Endothelial cell (in vitro differentiated cells): ENCODE data around the gene TNFRSF1B. TPM values are rescaled to one million over a fixed set of nuclear protein-coding genes. Genes with fewer than 3 reads are reported as not detected.

ENCODE experiments used
- DNase-seq: peaks from one replicate; pipeline ENCODE4 v3.0.0; 2021; ENCODE audit warnings: low spot score
- H3K27ac Mint-ChIP-seq: one replicate; pipeline ENCODE4 v1.8.0; 2021; ENCODE audit warnings: mixed read lengths, inconsistent platforms; ENCODE audit not compliant: unreplicated experiment
- H3K27me3 Mint-ChIP-seq: one replicate; pipeline ENCODE4 v1.8.0; 2021; ENCODE audit warnings: mild to moderate bottlenecking, moderate library complexity, mixed read lengths, inconsistent platforms; ENCODE audit not compliant: unreplicated experiment
- H3K36me3 Mint-ChIP-seq: one replicate; pipeline ENCODE4 v1.8.0; 2021; ENCODE audit warnings: mild to moderate bottlenecking, low read depth, mixed read lengths, inconsistent platforms; ENCODE audit not compliant: unreplicated experiment
- H3K4me1 Mint-ChIP-seq: one replicate; pipeline ENCODE4 v1.8.0; 2021; ENCODE audit warnings: mild to moderate bottlenecking, mixed read lengths, inconsistent platforms; ENCODE audit not compliant: unreplicated experiment
- H3K4me3 Mint-ChIP-seq: one replicate; pipeline ENCODE4 v1.8.0; 2021; ENCODE audit warnings: mild to moderate bottlenecking, mixed read lengths, inconsistent platforms; ENCODE audit not compliant: unreplicated experiment
- H3K9me3 Mint-ChIP-seq: one replicate; pipeline ENCODE4 v1.8.0; 2021; ENCODE audit warnings: mixed read lengths, inconsistent platforms; ENCODE audit not compliant: unreplicated experiment
- total RNA-seq: library from RNA; stranded (reverse); fragmentation: NEBNext Ultra II Directional; extraction: Animal tissue kit (Norgen Biotek cat#: 25700); gene quantifications from one replicate; pipeline ENCODE4 v1.2.1, GENCODE V29; 2021; ENCODE audit not compliant: unreplicated experiment
- TF ChIP-seq, protein P1 (sequence below): fragments of 200-600 bp; sonication (generic); IDR thresholded peaks from one replicate; pipeline ENCODE4 v1.5.0; 2021; ENCODE audit warnings: antibody characterized with exemption; ENCODE audit not compliant: unreplicated experiment

The TNFRSF1B gene
- total RNA-seq, 1 donor from 2014 or later = 142 TPM

DNA sequence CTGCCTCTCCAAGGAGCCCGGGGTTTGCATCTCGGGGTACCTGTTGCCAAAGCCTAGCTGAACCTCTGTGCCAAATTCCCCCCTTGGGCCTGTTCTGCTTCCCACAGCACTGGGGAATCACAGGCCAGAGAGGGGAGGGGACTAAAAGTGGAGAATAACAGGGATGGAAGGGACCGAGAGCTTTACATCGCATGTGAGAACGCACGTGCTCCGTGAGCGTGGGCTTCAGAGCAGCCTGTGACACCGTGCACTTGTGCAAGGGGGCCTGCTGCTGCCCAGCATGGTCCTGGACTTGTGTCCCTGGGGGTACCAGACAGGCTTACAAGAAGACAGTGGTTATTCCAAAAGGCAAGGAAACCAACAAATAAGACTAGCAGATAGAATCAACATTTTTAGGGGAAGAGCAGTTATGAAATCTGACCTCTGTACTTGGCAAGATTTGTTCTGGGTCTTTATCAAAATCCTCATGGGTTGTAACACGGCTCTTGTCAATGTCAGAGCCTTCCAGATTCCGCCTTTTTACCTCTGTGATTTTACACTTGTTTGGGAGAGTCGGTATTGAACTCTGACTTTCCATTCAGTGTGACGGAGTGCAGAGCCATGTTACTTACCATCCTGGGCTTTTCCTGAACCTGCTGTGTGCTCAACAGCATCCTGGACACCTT lies 36.2 kb upstream of the TNFRSF1B start:
- Mint-ChIP-seq H3K4me3 (no peak overlapping the region), H3K27ac (no peak overlapping the region), H3K27me3 (peaks cover 1% of the 10 kb centered on the region), H3K9me3 (no peaks in the 10 kb centered on the region), H3K36me3 (no peaks in the 10 kb centered on the region), H3K4me1 (peaks cover 12% of the 10 kb centered on the region)
- TF ChIP-seq, protein P1, sequence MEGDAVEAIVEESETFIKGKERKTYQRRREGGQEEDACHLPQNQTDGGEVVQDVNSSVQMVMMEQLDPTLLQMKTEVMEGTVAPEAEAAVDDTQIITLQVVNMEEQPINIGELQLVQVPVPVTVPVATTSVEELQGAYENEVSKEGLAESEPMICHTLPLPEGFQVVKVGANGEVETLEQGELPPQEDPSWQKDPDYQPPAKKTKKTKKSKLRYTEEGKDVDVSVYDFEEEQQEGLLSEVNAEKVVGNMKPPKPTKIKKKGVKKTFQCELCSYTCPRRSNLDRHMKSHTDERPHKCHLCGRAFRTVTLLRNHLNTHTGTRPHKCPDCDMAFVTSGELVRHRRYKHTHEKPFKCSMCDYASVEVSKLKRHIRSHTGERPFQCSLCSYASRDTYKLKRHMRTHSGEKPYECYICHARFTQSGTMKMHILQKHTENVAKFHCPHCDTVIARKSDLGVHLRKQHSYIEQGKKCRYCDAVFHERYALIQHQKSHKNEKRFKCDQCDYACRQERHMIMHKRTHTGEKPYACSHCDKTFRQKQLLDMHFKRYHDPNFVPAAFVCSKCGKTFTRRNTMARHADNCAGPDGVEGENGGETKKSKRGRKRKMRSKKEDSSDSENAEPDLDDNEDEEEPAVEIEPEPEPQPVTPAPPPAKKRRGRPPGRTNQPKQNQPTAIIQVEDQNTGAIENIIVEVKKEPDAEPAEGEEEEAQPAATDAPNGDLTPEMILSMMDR = no peak
- no peak for DNase-seq

DNA sequence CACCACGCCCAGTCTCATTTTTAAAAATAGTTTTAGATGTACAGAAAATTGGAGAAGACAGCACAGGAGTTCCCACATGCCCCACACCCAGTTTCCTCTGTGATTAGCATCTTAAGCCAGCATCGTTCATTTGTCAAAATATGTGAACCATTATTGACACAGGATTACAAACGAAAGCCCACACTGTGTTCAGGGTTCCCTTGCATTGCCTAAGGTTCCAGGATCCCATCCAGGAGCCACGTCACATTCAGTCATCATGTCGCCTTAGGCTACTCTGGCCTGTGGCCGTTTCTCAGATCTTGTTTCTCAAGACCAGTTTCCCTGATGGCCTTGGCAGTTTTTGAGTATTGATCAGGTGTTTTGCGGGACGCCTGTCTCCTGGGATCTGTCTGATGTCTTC lies 34.7 kb upstream of the TNFRSF1B start:
- Mint-ChIP-seq H3K27me3 (peaks cover 1% of the 10 kb centered on the region), H3K4me3 (no peak overlapping the region)
- TF ChIP-seq, protein P1 = no peak

DNA sequence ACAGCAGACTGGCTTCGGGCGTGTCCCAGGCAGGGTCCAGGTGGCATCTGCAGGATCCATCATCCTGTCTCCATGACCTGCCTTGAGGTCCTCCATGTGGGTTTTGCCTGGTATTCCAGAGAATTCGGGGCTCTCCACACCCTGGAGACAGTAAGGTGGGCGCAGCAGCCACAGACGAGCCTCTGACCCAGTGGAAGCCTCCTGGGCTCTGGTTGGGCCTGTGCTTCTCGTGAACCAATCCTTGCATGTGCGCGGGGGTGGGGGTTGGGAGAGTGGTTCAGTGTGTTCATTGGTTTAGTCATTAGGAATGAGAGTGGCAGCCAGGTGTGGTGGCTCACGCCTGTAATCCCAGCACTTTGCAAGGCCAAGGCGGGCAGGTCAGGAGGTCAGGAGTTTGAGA lies 32.1 kb upstream of the TNFRSF1B start:
- Mint-ChIP-seq H3K27ac (no peak overlapping the region), H3K36me3 (peaks cover 4% of the 10 kb centered on the region)
- DNase-seq = no peak

More for the DNA sequence above, 34.7 kb upstream of the TNFRSF1B start:
- Mint-ChIP-seq H3K27ac (no peak overlapping the region), H3K4me1 (no peaks in the 10 kb centered on the region), H3K9me3 (no peaks in the 10 kb centered on the region), H3K36me3 (peaks cover 4% of the 10 kb centered on the region)
- DNase-seq = no peak

DNA sequence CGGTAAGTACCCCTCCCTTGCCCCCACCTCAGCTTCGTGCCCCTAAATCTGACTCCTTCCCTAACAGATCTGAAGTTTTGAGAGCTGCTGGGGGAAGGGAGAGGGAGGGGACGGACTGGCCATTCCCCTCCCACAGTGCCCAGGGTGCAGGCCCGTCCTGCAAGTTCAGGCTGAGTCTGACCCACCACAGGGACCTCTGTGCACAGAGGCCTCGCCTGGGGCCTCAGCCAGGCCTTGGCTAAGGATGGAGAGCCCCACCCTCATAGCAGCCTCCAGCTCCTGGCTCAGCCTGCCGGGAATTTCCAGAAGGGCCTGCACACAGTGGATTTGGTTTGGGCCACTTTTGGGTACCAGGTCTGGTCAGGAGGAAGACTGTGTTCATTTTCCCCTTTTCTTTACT lies 31.2 kb upstream of the TNFRSF1B start:
- no peak overlapping the region for H3K27ac Mint-ChIP-seq
- H3K4me1 Mint-ChIP-seq = peaks cover 4% of the 10 kb centered on the region
- TF ChIP-seq, protein P1 = no peak
- H3K4me3 Mint-ChIP-seq = no peak overlapping the region
- no peaks in the 10 kb centered on the region for H3K9me3 Mint-ChIP-seq
- H3K36me3 Mint-ChIP-seq = peaks cover 4% of the 10 kb centered on the region
- DNase-seq = no peak
- peaks cover 1% of the 10 kb centered on the region for H3K27me3 Mint-ChIP-seq

More for the DNA sequence above, 32.1 kb upstream of the TNFRSF1B start:
- Mint-ChIP-seq H3K9me3 (no peaks in the 10 kb centered on the region), H3K27me3 (peaks cover 1% of the 10 kb centered on the region), H3K4me1 (peaks cover 4% of the 10 kb centered on the region), H3K4me3 (no peak overlapping the region)
- TF ChIP-seq, protein P1 = no peak

DNA sequence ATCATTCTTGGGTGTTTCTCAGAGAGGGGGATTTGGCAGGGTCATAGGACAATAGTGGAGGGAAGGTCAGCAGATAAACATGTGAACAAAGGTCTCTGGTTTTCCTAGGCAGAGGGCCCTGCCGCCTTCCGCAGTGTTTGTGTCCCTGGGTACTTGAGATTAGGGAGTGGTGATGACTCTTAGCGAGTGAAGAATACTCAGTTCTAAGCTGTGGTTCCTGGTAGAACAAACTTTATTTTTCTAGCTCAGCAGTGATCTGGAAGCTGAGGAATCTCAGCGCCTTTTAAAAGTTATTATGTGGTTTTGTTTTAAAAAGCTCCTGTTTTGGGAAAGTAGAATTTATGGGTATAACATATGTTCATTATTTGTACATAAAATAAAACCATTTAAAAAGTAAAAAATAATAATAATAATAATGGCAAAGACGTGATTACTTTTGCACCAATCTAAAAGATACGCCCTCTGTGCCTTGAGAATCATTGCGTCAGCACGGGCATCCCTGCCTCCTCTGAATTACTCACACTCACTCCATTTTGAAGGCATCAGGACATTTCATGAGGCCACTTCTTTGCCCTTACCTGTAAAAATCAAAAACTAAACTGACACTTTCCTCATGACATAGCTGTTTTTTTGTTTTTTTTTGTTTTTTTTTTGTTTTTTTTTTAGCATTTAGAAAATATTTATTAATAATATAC lies 29.7 kb upstream of the TNFRSF1B start:
- peaks cover 4% of the 10 kb centered on the region for H3K36me3 Mint-ChIP-seq
- TF ChIP-seq, protein P1 = no peak
- no peak for DNase-seq
- H3K9me3 Mint-ChIP-seq = no peaks in the 10 kb centered on the region
- peaks cover 4% of the 10 kb centered on the region for H3K4me1 Mint-ChIP-seq
- H3K27me3 Mint-ChIP-seq = peaks cover 1% of the 10 kb centered on the region
- no peak overlapping the region for H3K4me3 Mint-ChIP-seq
- no peak overlapping the region for H3K27ac Mint-ChIP-seq
